ENCODE measurements around the gene NAGPA.
"Not testable (repeated sequence)": the region's sequence is repeated elsewhere in the genome, so short reads cannot be mapped to it uniquely, and the experiment has no call there.

- TF ChIP-seq, protein P1, sequence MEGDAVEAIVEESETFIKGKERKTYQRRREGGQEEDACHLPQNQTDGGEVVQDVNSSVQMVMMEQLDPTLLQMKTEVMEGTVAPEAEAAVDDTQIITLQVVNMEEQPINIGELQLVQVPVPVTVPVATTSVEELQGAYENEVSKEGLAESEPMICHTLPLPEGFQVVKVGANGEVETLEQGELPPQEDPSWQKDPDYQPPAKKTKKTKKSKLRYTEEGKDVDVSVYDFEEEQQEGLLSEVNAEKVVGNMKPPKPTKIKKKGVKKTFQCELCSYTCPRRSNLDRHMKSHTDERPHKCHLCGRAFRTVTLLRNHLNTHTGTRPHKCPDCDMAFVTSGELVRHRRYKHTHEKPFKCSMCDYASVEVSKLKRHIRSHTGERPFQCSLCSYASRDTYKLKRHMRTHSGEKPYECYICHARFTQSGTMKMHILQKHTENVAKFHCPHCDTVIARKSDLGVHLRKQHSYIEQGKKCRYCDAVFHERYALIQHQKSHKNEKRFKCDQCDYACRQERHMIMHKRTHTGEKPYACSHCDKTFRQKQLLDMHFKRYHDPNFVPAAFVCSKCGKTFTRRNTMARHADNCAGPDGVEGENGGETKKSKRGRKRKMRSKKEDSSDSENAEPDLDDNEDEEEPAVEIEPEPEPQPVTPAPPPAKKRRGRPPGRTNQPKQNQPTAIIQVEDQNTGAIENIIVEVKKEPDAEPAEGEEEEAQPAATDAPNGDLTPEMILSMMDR (optimal IDR thresholded peaks at IDR 0.05 in 1 of 3, IDR thresholded peaks at IDR 0.05 in 1 of 3, conservative IDR thresholded peaks at IDR 0.05 in 1 of 3; ENCODE audit: extremely low read depth in 1 of 3, insufficient read depth in 2 of 3, low read length in 3 of 3), result not testable (repeated sequence)
- TF ChIP-seq EZH2 (IDR thresholded peaks at IDR 0.05; ENCODE audit: low read length), result not testable (repeated sequence)
Measured at GRCh38 chr16:5080996-5081395, 47.3 kb upstream of the NAGPA start.

Data from keratinocyte (primary cell).